Sigmoid colon (tissue), 3 donors: ENCODE measurements around the gene ME3.

Experiments used
- CTCF ChIP-seq, 4 experiments: fragments of 450-650 bp in 3 of 4; fragments of 200-600 bp in 1 of 4; IDR thresholded peaks; one replicate each; pipeline ENCODE4 v1.5.1; 2016 to 2019; ENCODE audit warnings: antibody characterized with exemption in 4 of 4, mild to moderate bottlenecking in 3 of 4, moderate library complexity in 2 of 4
- POLR2A ChIP-seq, 2 donors: fragments of 450-650 bp; IDR thresholded peaks; one replicate each; pipeline ENCODE4 v1.6.1; 2016; ENCODE audit warnings: antibody characterized with exemption in 2 of 2, mild to moderate bottlenecking in 2 of 2, moderate library complexity in 2 of 2

GRCh38 chr11:86523738-86524619, 148.4 kb downstream of the ME3 start:
- TF ChIP-seq POLR2A (IDR thresholded peaks at IDR 0.05), result no peak
- TF ChIP-seq CTCF (IDR thresholded peaks at IDR 0.05), result no peak
